GM12892 (cell line): ENCODE measurements around the gene DPH3.

Source experiments
- DNase-seq: peaks from one replicate; pipeline ENCODE4 v3.0.0; 2011; ENCODE audit not compliant: insufficient read length
- FAIRE-seq: peaks from 2 replicates; lab custom pipeline; 2011; peaks lifted over from hg19 to GRCh38; lab: Jason Lieb, UNC
- POLR2A ChIP-seq: IDR thresholded peaks from 2 replicates; pipeline ENCODE4 v1.6.1; 2011; ENCODE audit warnings: low read depth, low read length, control low read depth
- POLR2AphosphoS5 ChIP-seq: IDR thresholded peaks from 2 replicates; pipeline ENCODE4 v1.6.1; 2011; ENCODE audit warnings: low read depth, low read length, control low read depth
- TAF1 ChIP-seq: IDR thresholded peaks from 2 replicates; pipeline ENCODE4 v1.6.1; 2011; ENCODE audit warnings: low read depth, mild to moderate bottlenecking, control low read depth, low read length, borderline replicate concordance

Gene DPH3

DNA sequence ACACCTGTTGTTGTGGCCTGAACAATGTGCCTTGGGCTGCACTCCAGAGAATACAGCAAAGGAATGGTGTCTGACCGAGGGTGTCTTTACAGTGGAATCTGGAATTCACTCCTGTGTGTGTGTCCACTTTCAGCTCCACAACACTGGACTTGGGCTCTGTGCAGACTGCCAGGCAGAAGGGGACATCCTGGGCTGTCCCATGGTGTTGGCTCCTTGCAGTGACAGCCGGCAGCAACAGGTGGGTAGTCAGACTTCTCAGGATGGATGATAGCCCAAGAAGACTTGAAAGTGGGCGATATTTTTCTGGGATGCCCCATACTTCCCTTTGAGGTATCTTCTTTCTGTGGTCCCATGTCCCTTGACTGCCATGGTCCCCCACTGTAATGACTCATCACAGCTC is 45.0 kb downstream of the DPH3 start:
- no peak for FAIRE-seq
- TF ChIP-seq POLR2A (no peak), TAF1 (no peak), POLR2AphosphoS5 (no peak)

GRCh38 chr3:16216373-16216935 is 48.3 kb downstream of the DPH3 start:
- no peak for TF ChIP-seq TAF1
- FAIRE-seq: no peak
- no peak for DNase-seq

More for the DNA sequence above, 45.0 kb downstream of the DPH3 start:
- DNase-seq: no peak

DNA sequence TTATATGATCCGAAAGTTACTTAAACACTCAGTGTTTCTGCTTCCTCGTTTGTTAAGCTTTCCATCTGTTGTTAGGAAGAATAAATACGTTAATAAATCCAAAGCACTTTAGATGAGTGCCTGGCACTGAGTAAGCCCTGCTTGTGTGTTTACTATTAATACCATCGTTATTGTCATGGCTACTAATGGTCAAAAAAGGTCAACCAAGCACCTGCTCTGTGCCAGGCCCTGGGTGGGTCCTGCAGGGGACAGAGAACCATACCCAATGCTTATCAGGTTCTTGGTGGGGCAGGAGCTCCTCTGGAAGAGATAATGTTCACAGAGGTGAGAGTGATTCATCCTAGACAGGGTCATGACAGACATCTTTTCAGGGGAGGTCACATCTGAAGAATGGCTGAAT is 50.4 kb downstream of the DPH3 start:
- DNase-seq: no peak
- TF ChIP-seq TAF1: no peak
- TF ChIP-seq POLR2AphosphoS5: no peak
- no peak for TF ChIP-seq POLR2A
- FAIRE-seq: no peak

DNA sequence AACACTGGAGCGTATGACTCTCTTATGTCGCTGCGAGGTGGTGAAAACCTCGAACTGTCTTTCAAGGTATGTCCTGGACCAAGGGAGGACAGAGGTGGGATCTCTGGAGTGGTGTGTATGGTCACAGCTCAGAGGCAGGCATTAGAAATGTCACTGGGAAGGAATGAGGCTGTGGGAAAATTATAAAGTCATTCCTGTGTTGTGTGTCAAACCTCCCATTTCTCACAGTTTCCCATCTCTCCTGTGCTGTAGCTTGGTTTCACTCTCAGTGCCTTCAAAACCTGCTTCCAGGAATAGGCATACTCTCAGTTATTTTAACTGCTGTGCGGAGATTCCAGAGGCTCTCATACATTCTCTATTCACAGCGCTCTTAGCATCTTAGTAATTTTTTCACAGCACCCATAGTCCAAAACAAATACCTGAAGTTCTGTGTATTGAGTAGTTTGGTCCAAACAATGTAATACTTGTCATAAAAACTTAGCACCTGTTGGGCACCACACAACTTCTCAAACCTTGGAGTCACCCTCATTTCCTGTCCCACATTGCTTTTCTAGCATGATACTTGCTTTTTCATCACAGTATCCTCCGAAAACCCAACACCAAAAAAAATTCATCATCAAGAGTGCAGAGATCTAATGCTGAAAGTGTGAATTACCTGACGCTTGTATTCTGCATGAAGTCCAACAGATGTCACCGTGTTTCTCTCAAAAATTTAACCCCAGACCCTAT is 53.4 kb downstream of the DPH3 start:
- TF ChIP-seq POLR2AphosphoS5 (no peak), POLR2A (no peak), TAF1 (no peak)
- no peak for FAIRE-seq
- no peak for DNase-seq
